ENCODE measurements around the gene PADI6.
A peak's percentile ranks its signal among the peaks of the same experiment; 100 is the strongest.

PADI6 gene

DNA sequence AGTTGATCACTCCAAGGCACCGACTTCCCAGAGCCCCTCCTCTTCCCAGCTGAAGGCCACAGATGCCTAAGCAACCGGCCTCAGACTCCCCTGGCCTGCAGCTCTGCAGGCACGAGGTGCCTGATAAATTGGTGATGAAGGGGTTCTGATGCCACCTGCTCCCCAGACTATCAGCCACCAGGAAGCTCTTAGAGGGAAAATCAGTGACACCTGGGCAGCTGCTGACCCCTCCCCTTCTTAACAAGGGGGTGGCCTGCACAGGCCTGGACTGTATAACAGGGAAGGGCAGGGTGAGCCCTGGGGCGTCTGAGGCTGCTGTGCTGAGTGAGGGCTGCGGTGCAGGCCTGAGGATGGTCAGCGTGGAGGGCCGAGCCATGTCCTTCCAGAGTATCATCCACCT lies at the start of gene PADI6:
Gene PADI6 (plus strand): TSS at position 301 of the 400 bp plus-strand sequence. CDS start 50 bp downstream, at position 351.
- TF ChIP-seq, protein P1, sequence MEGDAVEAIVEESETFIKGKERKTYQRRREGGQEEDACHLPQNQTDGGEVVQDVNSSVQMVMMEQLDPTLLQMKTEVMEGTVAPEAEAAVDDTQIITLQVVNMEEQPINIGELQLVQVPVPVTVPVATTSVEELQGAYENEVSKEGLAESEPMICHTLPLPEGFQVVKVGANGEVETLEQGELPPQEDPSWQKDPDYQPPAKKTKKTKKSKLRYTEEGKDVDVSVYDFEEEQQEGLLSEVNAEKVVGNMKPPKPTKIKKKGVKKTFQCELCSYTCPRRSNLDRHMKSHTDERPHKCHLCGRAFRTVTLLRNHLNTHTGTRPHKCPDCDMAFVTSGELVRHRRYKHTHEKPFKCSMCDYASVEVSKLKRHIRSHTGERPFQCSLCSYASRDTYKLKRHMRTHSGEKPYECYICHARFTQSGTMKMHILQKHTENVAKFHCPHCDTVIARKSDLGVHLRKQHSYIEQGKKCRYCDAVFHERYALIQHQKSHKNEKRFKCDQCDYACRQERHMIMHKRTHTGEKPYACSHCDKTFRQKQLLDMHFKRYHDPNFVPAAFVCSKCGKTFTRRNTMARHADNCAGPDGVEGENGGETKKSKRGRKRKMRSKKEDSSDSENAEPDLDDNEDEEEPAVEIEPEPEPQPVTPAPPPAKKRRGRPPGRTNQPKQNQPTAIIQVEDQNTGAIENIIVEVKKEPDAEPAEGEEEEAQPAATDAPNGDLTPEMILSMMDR (conservative IDR thresholded peaks at IDR 0.05): no peak
- no peak within 1 kb of the TSS for H3K27ac ChIP-seq

DNA sequence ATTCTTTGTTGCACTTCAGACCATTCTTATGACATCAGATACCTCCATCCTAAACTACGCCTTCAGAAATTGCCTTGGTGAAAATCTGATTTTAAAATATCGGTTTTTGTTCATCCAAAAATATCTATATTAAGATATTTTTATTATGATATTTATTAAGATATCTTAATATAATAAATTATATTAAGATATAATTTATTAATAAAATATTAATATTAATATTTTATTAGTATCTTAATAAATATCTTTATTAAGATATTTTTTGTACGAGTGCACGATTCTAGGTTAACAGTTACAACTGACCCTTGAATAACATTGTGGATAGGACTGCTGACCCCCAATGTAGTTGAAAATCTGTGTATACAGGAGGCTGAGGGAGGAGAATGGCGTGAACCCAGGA lies 43.1 kb upstream of the PADI6 start:
- TF ChIP-seq, protein P1 (conservative IDR thresholded peaks at IDR 0.05): no peak
- H3K27ac ChIP-seq: no peak overlapping the region

DNA sequence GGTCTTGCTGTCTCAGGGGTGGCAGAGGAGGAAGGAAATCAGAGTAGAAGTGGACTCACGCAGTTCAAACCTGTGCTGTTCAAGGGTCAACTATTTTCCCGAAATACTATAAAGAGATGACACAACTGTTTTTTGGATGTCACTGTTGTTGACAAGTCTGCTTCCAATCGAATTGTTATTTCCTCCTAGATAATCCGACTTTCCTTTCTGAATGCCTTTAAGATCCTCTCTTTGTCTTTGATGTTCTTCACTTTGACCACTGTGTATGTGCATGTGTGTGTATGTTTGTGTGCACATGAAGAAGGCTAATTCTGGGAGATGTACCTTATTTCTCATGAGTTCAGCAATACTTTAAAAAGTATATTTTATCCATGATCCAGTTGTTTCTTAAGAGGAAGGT lies 42.4 kb upstream of the PADI6 start:
- no peak overlapping the region for H3K27ac ChIP-seq
- TF ChIP-seq, protein P1 (conservative IDR thresholded peaks at IDR 0.05): no peak

DNA sequence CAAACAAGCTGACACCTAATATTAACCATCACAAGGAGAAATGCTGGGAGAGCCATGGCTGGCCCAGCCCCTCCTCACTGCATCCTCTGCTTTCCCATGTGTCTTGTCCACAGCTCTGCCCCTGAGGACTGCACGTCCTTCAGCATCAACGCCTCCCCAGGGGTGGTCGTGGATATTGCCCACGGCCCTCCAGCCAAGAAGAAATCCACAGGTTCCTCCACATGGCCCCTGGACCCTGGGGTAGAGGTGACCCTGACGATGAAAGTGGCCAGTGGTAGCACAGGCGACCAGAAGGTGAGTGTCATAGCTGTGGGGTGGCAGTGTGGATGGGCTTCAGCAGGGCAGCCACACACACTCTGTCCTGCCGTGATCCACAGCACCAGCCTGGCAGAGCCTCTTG lies 41.1 kb upstream of the PADI6 start:
- TF ChIP-seq, protein P1 (conservative IDR thresholded peaks at IDR 0.05): no peak
- no peak overlapping the region for H3K27ac ChIP-seq

DNA sequence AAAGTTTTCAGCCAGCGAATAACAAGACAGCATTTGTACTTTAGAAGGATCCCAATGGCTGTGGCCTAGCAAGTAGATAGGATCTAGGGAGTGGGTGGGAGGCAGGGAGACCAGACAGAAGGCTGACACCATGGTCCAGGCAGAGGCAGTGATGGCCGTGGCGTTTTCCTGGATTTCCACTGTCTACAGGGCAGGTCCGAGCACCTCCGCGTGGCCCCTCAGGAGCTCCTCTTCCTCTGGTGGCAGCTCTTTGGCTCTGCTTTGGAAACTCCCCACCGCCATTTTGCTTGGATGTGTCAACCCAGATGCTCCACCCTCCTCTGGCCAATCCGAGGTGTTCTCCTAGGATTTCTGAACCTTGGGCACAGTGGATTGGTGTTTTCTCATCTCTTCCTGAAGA lies 38.9 kb upstream of the PADI6 start:
- TF ChIP-seq, protein P1 (conservative IDR thresholded peaks at IDR 0.05): no peak
- H3K27ac ChIP-seq: no peak overlapping the region

DNA sequence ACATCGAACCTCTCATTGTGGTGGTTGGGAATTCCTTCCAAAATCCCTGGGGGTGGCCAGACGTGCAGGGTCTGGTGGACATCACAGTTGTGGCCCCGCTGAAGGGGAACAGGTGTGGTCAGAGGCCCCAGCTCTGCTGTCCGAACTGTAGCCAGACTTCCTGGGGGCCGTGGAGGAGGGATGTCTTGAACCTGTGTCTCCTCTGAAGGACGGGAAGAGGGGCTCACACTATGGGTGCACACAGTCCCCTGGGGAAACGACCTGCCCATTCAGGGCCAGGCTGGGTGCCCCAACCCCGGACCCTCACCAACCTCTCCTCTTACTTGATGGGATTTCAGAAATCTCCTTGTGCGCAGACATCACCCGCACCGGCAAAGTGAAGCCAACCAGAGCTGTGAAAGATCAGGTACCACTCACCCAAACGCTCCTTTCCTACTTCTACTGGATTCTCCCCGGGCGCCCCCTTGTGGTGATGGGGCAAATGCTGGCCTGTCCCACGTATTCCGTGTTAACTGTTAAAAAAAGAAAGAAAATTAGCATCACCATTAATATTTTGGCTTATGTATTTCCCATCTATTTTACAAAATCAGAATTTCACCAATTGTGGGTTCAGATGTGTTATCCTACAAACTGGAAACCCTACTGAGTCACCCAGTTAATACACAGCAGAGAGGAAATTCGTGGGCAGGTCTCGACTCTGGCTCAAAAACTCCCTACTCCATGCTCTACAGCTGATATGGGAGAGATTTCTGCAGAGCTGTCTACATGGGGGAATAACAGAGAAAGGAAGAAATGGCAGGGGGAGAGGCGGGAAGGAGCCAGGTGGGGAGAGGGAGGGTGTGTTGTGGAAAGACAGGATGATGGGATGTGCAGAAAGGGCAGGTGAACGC lies 35.9 kb upstream of the PADI6 start:
- TF ChIP-seq, protein P1 (conservative IDR thresholded peaks at IDR 0.05): peak; percentile 94
- H3K27ac ChIP-seq: no peak overlapping the region

DNA sequence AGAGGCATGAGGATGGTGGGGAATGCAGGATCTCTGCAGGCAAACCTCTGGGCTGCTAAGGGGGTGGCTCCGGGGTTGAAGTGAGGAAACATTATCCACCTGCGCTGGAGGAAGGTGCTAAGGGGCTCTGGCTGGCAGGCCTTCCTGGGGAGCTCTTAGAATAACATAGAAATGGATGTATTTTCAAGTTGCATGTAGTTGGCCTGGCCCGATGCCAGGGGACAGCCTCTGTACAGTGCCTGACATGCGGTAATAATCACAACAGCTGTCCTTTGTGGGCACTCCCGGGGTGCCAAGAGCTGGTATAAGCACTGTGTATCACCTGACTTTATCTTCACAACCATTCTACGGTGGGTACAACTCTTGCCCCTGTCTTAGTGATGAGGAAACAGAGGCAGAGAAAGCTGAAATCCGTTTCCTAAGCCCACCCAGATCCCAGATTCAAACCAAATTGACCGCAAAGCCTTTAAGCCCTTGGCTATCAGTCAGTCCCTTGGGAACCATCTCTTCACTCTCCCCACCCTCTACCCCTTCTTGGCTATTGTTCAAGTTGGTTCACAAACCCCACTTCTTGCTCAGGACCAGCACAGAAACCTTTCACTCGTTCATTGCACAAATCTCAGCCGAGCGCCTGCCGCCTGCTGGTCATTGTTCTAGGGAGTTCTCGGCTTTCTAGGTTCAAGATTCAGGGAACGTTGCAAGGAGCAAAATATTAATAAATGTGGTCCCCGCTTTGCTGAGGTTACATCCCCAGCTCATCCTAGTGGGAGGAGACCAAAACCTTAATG lies 33.1 kb upstream of the PADI6 start:
- TF ChIP-seq, protein P1 (conservative IDR thresholded peaks at IDR 0.05): no peak
- H3K27ac ChIP-seq: no peak overlapping the region

Data from VCaP (cell line).